Measurements from ENCODE around the gene PLA2G4F. TPM values are rescaled to one million over a fixed set of nuclear protein-coding genes. Genes with fewer than 3 reads are reported as not detected.

PLA2G4F gene
- total RNA-seq, 1 donor from 2014 or later: 0.40 TPM

- no peak for DNase-seq (ENCODE audit: low read depth)
- TF ChIP-seq CTCF (conservative IDR thresholded peaks at IDR 0.05; ENCODE audit: low read depth, low read length): no peak
- no peak overlapping the region for H3K4me3 ChIP-seq (ENCODE audit: low read depth, low read length)
These were observed 8.7 kb upstream of the PLA2G4F start for GRCh38 chr15:42165106-42165505.

GRCh38 chr15:42163947-42164550, 7.6 kb upstream of the PLA2G4F start:
- H3K4me3 ChIP-seq (ENCODE audit: low read depth, low read length): no peak overlapping the region
- DNase-seq (ENCODE audit: low read depth): no peak
- no peak for TF ChIP-seq CTCF (conservative IDR thresholded peaks at IDR 0.05; ENCODE audit: low read depth, low read length)

- no peak overlapping the region for H3K4me3 ChIP-seq (ENCODE audit: low read depth, low read length)
- DNase-seq (ENCODE audit: low read depth): no peak
- no peak for TF ChIP-seq CTCF (conservative IDR thresholded peaks at IDR 0.05; ENCODE audit: low read depth, low read length)
These were observed 6.9 kb upstream of the PLA2G4F start for GRCh38 chr15:42163291-42163690.

GRCh38 chr15:42160136-42160535, 3.7 kb upstream of the PLA2G4F start:
- no peak overlapping the region for H3K4me3 ChIP-seq (ENCODE audit: low read depth, low read length)
- no peak for TF ChIP-seq CTCF (conservative IDR thresholded peaks at IDR 0.05; ENCODE audit: low read depth, low read length)
- DNase-seq (ENCODE audit: low read depth): no peak

- no peak for TF ChIP-seq CTCF (conservative IDR thresholded peaks at IDR 0.05; ENCODE audit: low read depth, low read length)
- no peak for DNase-seq (ENCODE audit: low read depth)
- H3K4me3 ChIP-seq (ENCODE audit: low read depth, low read length): no peak overlapping the region
These were observed 3.1 kb upstream of the PLA2G4F start for GRCh38 chr15:42159381-42160015.

GRCh38 chr15:42158941-42159340, 2.5 kb upstream of the PLA2G4F start:
- DNase-seq (ENCODE audit: low read depth): no peak
- no peak overlapping the region for H3K4me3 ChIP-seq (ENCODE audit: low read depth, low read length)
- no peak for TF ChIP-seq CTCF (conservative IDR thresholded peaks at IDR 0.05; ENCODE audit: low read depth, low read length)

Measured in epithelial cell of proximal tubule (primary cell).